HEK293 (cell line): ENCODE results near the gene GPX4.
A peak's percentile ranks its signal among the peaks of the same experiment; 100 is the strongest.

Experiments used
- CTCF ChIA-PET: fragments of 350-600 bp; formaldehyde crosslinking; extraction: SDS; loops from one replicate; lab custom pipeline; 2021; ENCODE audit warnings: antibody characterized with exemption; lab: Yijun Ruan, JAX
- POLR2A ChIA-PET: fragments of 300-600 bp; formaldehyde crosslinking; extraction: SDS; loops from one replicate; lab custom pipeline; 2020; ENCODE audit warnings: antibody characterized with exemption, inconsistent platforms; lab: Yijun Ruan, JAX
- H3K27ac ChIP-seq: fragments of 200-500 bp; sonication (Bioruptor generic); 2 replicates; pipeline ENCODE4 v1.5.1; 2014; ENCODE audit warnings: low read depth, low read length, control low read depth, inconsistent platforms; ENCODE audit errors: extremely low read depth
- H3K36me3 ChIP-seq, 2 experiments: fragments of 200-500 bp in 1 of 2; sonication (Bioruptor generic) in 1 of 2; 1 replicate in 1 of 2; 2 replicates in 1 of 2; pipeline ENCODE4 v1.5.1; 2014 to 2017; ENCODE audit warnings: inconsistent platforms in 2 of 2, low read length in 2 of 2; ENCODE audit not compliant: control insufficient read depth in 2 of 2, insufficient read depth in 1 of 2
- H3K4me1 ChIP-seq: fragments of 200-500 bp; sonication (Bioruptor generic); 2 replicates; pipeline ENCODE4 v1.5.1; 2014; ENCODE audit warnings: mild to moderate bottlenecking, low read length, inconsistent platforms; ENCODE audit not compliant: control insufficient read depth, insufficient read depth
- H3K4me3 ChIP-seq: 2 replicates; pipeline ENCODE4 v1.5.1; 2011; ENCODE audit warnings: low read depth, mild to moderate bottlenecking, control low read depth, low read length, moderate library complexity
- H3K9me3 ChIP-seq: fragments of 200-500 bp; sonication (Bioruptor generic); 2 replicates; pipeline ENCODE4 v1.5.1; 2014; ENCODE audit warnings: low read depth, low read length, inconsistent platforms; ENCODE audit not compliant: control insufficient read depth, insufficient read depth
- GLIS2 ChIP-seq: fragments of 450-650 bp; formaldehyde crosslinking; IDR thresholded peaks from 2 replicates; pipeline ENCODE4 v1.5.1; 2016; ENCODE audit warnings: missing biosample characterization, missing genetic modification characterization
- KLF9 ChIP-seq: fragments of 450-650 bp; formaldehyde crosslinking; IDR thresholded peaks from 2 replicates; pipeline ENCODE4 v1.5.1; 2016; ENCODE audit warnings: missing biosample characterization, missing genetic modification characterization, low read depth
- PRDM10 ChIP-seq: fragments of 450-650 bp; formaldehyde crosslinking; IDR thresholded peaks from 2 replicates; pipeline ENCODE4 v1.5.1; 2016; ENCODE audit warnings: missing biosample characterization, missing genetic modification characterization
- SP2 ChIP-seq: fragments of 450-650 bp; formaldehyde crosslinking; IDR thresholded peaks from 2 replicates; pipeline ENCODE4 v1.5.1; 2016; ENCODE audit warnings: missing biosample characterization, missing genetic modification characterization
- ZBTB1 ChIP-seq: fragments of 450-650 bp; formaldehyde crosslinking; IDR thresholded peaks from 2 replicates; pipeline ENCODE4 v1.5.1; 2016; ENCODE audit warnings: missing biosample characterization, missing genetic modification characterization
- ZNF114 ChIP-seq: fragments of 450-650 bp; formaldehyde crosslinking; IDR thresholded peaks from 2 replicates; pipeline ENCODE4 v1.5.0; 2017; ENCODE audit warnings: missing biosample characterization, missing genetic modification characterization
- ZNF140 ChIP-seq: fragments of 450-650 bp; formaldehyde crosslinking; IDR thresholded peaks from 2 replicates; pipeline ENCODE4 v1.5.1; 2016; ENCODE audit warnings: missing biosample characterization, missing genetic modification characterization
- ZNF16 ChIP-seq: fragments of 450-650 bp; formaldehyde crosslinking; IDR thresholded peaks from 2 replicates; pipeline ENCODE4 v1.5.1; 2016; ENCODE audit warnings: low read depth, missing biosample characterization, missing genetic modification characterization
- ZNF2 ChIP-seq: fragments of 450-650 bp; formaldehyde crosslinking; IDR thresholded peaks from 2 replicates; pipeline ENCODE4 v1.5.1; 2016; ENCODE audit warnings: missing biosample characterization, missing genetic modification characterization
- ZNF214 ChIP-seq: fragments of 450-650 bp; formaldehyde crosslinking; IDR thresholded peaks from 2 replicates; pipeline ENCODE4 v1.5.1; 2017; ENCODE audit warnings: missing biosample characterization, mild to moderate bottlenecking, missing genetic modification characterization, borderline replicate concordance
- ZNF280D ChIP-seq: fragments of 450-650 bp; formaldehyde crosslinking; IDR thresholded peaks from 2 replicates; pipeline ENCODE4 v1.5.1; 2016; ENCODE audit warnings: missing biosample characterization, missing genetic modification characterization
- ZNF350 ChIP-seq: fragments of 450-650 bp; formaldehyde crosslinking; IDR thresholded peaks from 2 replicates; pipeline ENCODE4 v1.5.0; 2017; ENCODE audit warnings: missing biosample characterization, mild to moderate bottlenecking, missing genetic modification characterization
- ZNF48 ChIP-seq: fragments of 450-650 bp; formaldehyde crosslinking; IDR thresholded peaks from 2 replicates; pipeline ENCODE4 v1.5.1; 2016; ENCODE audit warnings: missing biosample characterization, missing genetic modification characterization
- TF ChIP-seq, protein P1 (sequence below): fragments of 450-650 bp; formaldehyde crosslinking; IDR thresholded peaks from 2 replicates; pipeline ENCODE4 v1.5.1; 2016; ENCODE audit warnings: missing biosample characterization, missing genetic modification characterization
- TF ChIP-seq, protein P2 (sequence below): fragments of 450-650 bp; formaldehyde crosslinking; IDR thresholded peaks from 2 replicates; pipeline ENCODE4 v1.5.1; 2016; ENCODE audit warnings: missing biosample characterization, missing genetic modification characterization

Gene GPX4

DNA sequence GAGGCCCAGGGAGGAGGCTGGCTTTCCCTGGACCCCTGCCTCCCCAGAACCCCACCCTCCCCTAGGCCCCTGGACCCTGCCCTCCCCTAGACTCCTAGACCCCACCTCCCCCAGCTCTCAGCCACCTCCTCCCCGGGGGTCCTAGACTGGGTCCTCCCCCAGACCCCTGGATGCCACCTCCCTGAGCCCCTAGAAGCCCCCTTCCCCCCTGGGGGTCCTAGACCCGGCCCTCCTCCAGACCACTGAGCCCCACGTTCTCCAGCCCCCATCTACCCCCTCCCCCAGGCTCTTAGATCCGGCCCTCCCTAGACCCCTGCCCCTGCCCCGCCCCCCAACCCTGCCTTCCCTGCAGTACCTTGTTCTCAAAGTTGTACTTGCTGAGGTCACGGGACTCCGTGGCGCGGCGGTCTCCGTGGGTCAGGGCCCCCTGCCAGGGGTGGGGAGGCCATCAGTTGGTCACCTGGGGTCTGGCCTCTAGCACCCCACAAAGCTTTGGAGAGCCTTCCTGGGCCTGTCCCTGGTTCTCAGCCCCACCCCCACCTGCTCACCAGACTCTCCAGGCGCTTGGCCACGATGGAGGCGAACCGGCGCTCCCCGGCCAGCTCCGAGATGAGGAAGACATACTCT, 8.0 kb downstream of the GPX4 start:
- Histone ChIP-seq H3K36me3 (peaks cover 0 to 46% of the 10 kb centered on the region in 2 experiments; a peak in 1 of 3 replicates), H3K27ac (no peak overlapping the region), H3K4me1 (peaks cover 4% of the 10 kb centered on the region; the same call in 1 of the 2 replicates), H3K4me3 (no peak overlapping the region), H3K9me3 (no peaks in the 10 kb centered on the region)
- ChIA-PET POLR2A (interaction anchor here (0.5 kb wide), 1 partner anchor 1046 kb away, joined by 3 read pairs; no protein-coding TSS in a partner anchor), CTCF (interaction anchor here (0.7 to 3.9 kb wide), 5 partner anchors 10 to 133 kb away, joined by 3 to 40 read pairs (median 5); no protein-coding TSS in a partner anchor)
- TF ChIP-seq ZNF48 (tag by site-specific recombination) (no peak), SP2 (tag by site-specific recombination) (0 out of 2 replicates have a peak, but pooled peaks have one; percentile 27)

DNA sequence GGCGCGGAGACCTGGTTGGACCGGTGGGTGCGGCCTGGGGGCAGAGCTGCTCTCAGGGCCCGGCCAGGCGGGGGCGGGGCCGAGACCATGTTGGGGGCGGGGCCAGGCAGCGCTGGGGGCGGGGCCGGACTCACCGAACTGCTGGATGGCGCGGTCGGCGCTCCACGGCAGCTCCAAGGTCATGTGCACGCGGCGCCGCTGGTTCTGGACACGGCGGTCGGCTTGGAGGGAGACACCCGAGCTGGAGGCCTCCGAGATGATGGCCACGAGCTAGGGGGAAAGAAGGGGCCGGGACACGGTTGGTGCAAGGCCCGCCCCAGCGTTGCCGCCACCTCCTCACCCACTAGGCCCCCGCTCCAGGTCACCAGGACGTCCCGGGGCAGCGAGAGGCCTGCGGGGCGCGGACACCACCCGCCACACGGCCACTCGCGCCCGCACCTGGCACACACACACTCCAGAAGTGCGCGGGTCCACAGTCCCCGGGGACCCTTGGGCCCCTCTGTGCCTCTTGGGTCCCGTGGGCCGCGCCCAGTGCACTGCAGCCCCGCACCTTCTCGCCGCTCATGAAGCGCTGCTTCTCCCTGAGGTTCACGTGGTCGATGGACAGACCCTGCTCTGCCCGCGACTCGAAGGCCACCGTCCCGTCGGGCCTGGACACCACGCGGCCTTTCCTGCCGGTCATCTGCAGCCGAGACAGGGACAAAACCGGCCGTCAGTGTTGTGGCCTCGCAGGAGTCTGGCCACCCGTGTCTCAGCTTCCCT, 8.7 kb downstream of the GPX4 start:
- H3K4me1 ChIP-seq: peaks cover 4% of the 10 kb centered on the region; the same call in 1 of the 2 replicates
- ChIA-PET CTCF (interaction anchor here (0.7 to 3.9 kb wide), 17 partner anchors 9 to 132 kb away, joined by 3 to 40 read pairs (median 5); partner anchors contain the start of genes CBARP, GPX4 and RNU6-2), POLR2A (interaction anchor here (0.5 to 1.7 kb wide), 7 partner anchors 8 to 1045 kb away, joined by 3 to 8 read pairs (median 3); partner anchors contain the start of genes ABCA7, CBARP, CIRBP and GPX4)
- H3K4me3 ChIP-seq: no peak overlapping the region
- H3K27ac ChIP-seq: no peak overlapping the region
- TF ChIP-seq ZNF2 (tag by site-specific recombination) (no peak), PRDM10 (tag by site-specific recombination) (no peak), ZNF280D (tag by site-specific recombination) (no peak), ZNF140 (tag by site-specific recombination) (no peak), ZNF350 (tag by site-specific recombination) (no peak), ZNF16 (no peak), ZBTB1 (no peak), ZNF114 (tag by site-specific recombination) (no peak), KLF9 (0 out of 2 replicates have a peak, but pooled peaks have one; percentile 30), ZNF214 (tag by site-specific recombination) (no peak), GLIS2 (tag by site-specific recombination) (no peak)
- TF ChIP-seq, protein P1, sequence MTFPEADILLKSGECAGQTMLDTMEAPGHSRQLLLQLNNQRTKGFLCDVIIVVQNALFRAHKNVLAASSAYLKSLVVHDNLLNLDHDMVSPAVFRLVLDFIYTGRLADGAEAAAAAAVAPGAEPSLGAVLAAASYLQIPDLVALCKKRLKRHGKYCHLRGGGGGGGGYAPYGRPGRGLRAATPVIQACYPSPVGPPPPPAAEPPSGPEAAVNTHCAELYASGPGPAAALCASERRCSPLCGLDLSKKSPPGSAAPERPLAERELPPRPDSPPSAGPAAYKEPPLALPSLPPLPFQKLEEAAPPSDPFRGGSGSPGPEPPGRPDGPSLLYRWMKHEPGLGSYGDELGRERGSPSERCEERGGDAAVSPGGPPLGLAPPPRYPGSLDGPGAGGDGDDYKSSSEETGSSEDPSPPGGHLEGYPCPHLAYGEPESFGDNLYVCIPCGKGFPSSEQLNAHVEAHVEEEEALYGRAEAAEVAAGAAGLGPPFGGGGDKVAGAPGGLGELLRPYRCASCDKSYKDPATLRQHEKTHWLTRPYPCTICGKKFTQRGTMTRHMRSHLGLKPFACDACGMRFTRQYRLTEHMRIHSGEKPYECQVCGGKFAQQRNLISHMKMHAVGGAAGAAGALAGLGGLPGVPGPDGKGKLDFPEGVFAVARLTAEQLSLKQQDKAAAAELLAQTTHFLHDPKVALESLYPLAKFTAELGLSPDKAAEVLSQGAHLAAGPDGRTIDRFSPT: peak; percentile 11; the same call in 1 of the 2 replicates
- TF ChIP-seq, protein P2, sequence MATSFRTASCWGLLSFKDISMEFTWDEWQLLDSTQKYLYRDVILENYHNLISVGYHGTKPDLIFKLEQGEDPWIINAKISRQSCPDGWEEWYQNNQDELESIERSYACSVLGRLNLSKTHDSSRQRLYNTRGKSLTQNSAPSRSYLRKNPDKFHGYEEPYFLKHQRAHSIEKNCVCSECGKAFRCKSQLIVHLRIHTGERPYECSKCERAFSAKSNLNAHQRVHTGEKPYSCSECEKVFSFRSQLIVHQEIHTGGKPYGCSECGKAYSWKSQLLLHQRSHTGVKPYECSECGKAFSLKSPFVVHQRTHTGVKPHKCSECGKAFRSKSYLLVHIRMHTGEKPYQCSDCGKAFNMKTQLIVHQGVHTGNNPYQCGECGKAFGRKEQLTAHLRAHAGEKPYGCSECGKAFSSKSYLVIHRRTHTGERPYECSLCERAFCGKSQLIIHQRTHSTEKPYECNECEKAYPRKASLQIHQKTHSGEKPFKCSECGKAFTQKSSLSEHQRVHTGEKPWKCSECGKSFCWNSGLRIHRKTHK (tag by site-specific recombination): no peak
- peaks cover 0 to 46% of the 10 kb centered on the region in 2 experiments; a peak in 1 of 3 replicates for H3K36me3 ChIP-seq
- H3K9me3 ChIP-seq: no peaks in the 10 kb centered on the region
